ENCODE measurements around the gene ARHGAP20.
"Not testable (repeated sequence)": the region's sequence is repeated elsewhere in the genome, so short reads cannot be mapped to it uniquely, and the experiment has no call there.

Gene ARHGAP20

GRCh38 chr11:110712659-110713448, 617 bp upstream of the ARHGAP20 start:
- DNase-seq, result peak in 1 of 2 experiments; percentile 34

- no peak for DNase-seq
These were observed 825 bp downstream of the ARHGAP20 start for GRCh38 chr11:110711448-110711775.

GRCh38 chr11:110710628-110711381, 1.4 kb downstream of the ARHGAP20 start:
- peak in 1 of 2 experiments; percentile 21 for DNase-seq

- DNase-seq, result no peak
These were observed 7.9 kb downstream of the ARHGAP20 start for GRCh38 chr11:110704210-110704864.

GRCh38 chr11:110691926-110692325, 20.3 kb downstream of the ARHGAP20 start:
- no peak for DNase-seq

- no peak for DNase-seq
These were observed 22.9 kb downstream of the ARHGAP20 start for GRCh38 chr11:110689306-110689705.

GRCh38 chr11:110679323-110679975, 32.8 kb downstream of the ARHGAP20 start:
- no peak for DNase-seq

GRCh38 chr11:110675548-110675947, 36.7 kb downstream of the ARHGAP20 start:
- DNase-seq, result no peak

GRCh38 chr11:110665689-110666465, 46.4 kb downstream of the ARHGAP20 start:
- DNase-seq, result no peak

- no peak for DNase-seq
These were observed 56.3 kb downstream of the ARHGAP20 start for GRCh38 chr11:110655967-110656366.

- no peak for DNase-seq
These were observed 57.8 kb downstream of the ARHGAP20 start for GRCh38 chr11:110654456-110654855.

GRCh38 chr11:110645253-110645652, 67.0 kb downstream of the ARHGAP20 start:
- DNase-seq, result no peak

GRCh38 chr11:110634370-110634769, 77.9 kb downstream of the ARHGAP20 start:
- DNase-seq, result no peak

GRCh38 chr11:110631551-110631950, 80.7 kb downstream of the ARHGAP20 start:
- DNase-seq, result no peak

- no peak for DNase-seq
These were observed 82.6 kb downstream of the ARHGAP20 start for GRCh38 chr11:110629594-110629993.

- DNase-seq, result no peak
These were observed 90.4 kb downstream of the ARHGAP20 start for GRCh38 chr11:110621826-110622225.

- not testable (repeated sequence) for DNase-seq
These were observed 92.9 kb downstream of the ARHGAP20 start for GRCh38 chr11:110619366-110619765.

GRCh38 chr11:110614031-110614430, 98.2 kb downstream of the ARHGAP20 start:
- no peak for DNase-seq

- no peak for DNase-seq
These were observed 98.9 kb downstream of the ARHGAP20 start for GRCh38 chr11:110613197-110613918.

GRCh38 chr11:110606415-110606814, 105.8 kb downstream of the ARHGAP20 start:
- no peak for DNase-seq

- DNase-seq, result no peak
These were observed 110.3 kb downstream of the ARHGAP20 start for GRCh38 chr11:110601936-110602335.

GRCh38 chr11:110600322-110600721, 111.9 kb downstream of the ARHGAP20 start:
- no peak for DNase-seq

Data from NCI-H446 (cell line).